Measurements from ENCODE around the gene PSMD3.

DNA sequence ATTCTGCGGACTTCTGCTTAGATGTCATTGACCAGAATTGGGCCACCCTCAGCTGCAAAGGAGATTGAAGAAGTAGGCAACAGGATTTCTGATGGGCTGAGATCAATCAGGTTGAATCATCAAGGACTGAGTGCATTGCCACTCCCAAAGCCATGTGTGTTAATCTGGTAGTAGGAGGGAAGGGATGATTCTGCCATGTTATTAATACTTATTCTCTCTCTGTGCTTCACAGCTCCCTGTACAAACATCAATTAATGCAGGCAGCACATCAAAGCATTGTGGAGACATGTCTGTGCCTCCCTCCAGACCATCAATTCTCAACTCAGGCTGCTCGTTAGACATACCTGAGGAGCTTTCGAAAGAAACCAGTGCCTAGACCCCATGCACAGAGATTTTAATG lies 41.5 kb upstream of the PSMD3 start:
- TF ChIP-seq CTCF (IDR thresholded peaks at IDR 0.05) = no peak
- TF ChIP-seq POLR2A (IDR thresholded peaks at IDR 0.05) = no peak
